Metanephros (tissue), 1 donor: Measurements from ENCODE around the gene METTL18. TPM values are rescaled to one million over a fixed set of nuclear protein-coding genes. Genes with fewer than 3 reads are reported as not detected.

Experiments
- total RNA-seq: library from RNA; depleted of rRNA; stranded (reverse); fragments of >200 nt; gene quantifications from one replicate; pipeline ENCODE4 v1.2.3, GENCODE V29; 2014

The METTL18 gene
- 7.3 TPM for total RNA-seq

GRCh38 chr1:169794530-169795416 is at the start of gene METTL18:
TSS of gene METTL18 (minus strand) at chr1:169794907. CDS start at chr1:169793695, 1,212 bp downstream.

Other genes starting within 250 kb of the METTL18 start
- gene F5, start 208.4 kb downstream of the METTL18 start, total RNA-seq = 3.0 TPM
- gene SELP, start 164.8 kb downstream of the METTL18 start, total RNA-seq = 6.8 TPM
- gene SELL, start 83.3 kb downstream of the METTL18 start, total RNA-seq = 11.6 TPM
- 10.3 TPM for gene SELE, start 60.8 kb downstream of the METTL18 start, total RNA-seq
- gene SCYL3, start 99.0 kb upstream of the METTL18 start, total RNA-seq = 12.6 TPM